ENCODE results near the gene GAMT.

Gene GAMT

GRCh38 chr19:1438035-1438932, 36.9 kb upstream of the GAMT start, which contains the start of gene RPS15:
TSS of gene RPS15 (plus strand) at chr19:1438396. CDS start at chr19:1438426, 30 bp downstream.
- H3K27me3 ChIP-seq (ENCODE audit: insufficient read depth, low read length): no peaks in the 10 kb centered on the region
- peak within 1 kb of the TSS; percentile 97 for H3K4me3 ChIP-seq (ENCODE audit: low read depth, low read length)
- H3K36me3 ChIP-seq (ENCODE audit: control insufficient read depth in 1 of 2, insufficient read depth in 2 of 2, low read length in 2 of 2): peaks cover 54 to 57% of the 10 kb centered on the region in 2 experiments
- DNase-seq: peak; percentile 94 to 99
- H4K12ac ChIP-seq (ENCODE audit: low read depth, low read length): peak within 1 kb of the TSS; percentile 94
- peak within 1 kb of the TSS; percentile 99 for H3K4ac ChIP-seq (ENCODE audit: low read depth, low read length)
- peaks cover 6 to 9% of the 10 kb centered on the region in 2 experiments for H3K4me1 ChIP-seq (ENCODE audit: control insufficient read depth in 1 of 2, insufficient read depth in 2 of 2, low read length in 2 of 2)
- peak within 1 kb of the TSS; percentile 59 for H3K4me2 ChIP-seq (ENCODE audit: low read length)
- no CpG with 5 or more reads among the region's 100 CpGs for WGBS (ENCODE audit: extremely low coverage, insufficient coverage, insufficient read length)
- H4K8ac ChIP-seq (ENCODE audit: low read depth, low read length): peak within 1 kb of the TSS; percentile 97
- peaks cover 14% of the 10 kb centered on the region for H3K79me2 ChIP-seq (ENCODE audit: control insufficient read depth, insufficient read depth, low read length, poor library complexity)
- H3K27ac ChIP-seq (ENCODE audit: low read depth, low read length): peak within 1 kb of the TSS; percentile 65
- H3K9me3 ChIP-seq (ENCODE audit: insufficient read depth, low read depth, low read length): no peaks in the 10 kb centered on the region
- peak within 1 kb of the TSS; percentile 65 for H2AK5ac ChIP-seq (ENCODE audit: low read length)
- H3K14ac ChIP-seq (ENCODE audit: low read length): peak within 1 kb of the TSS; percentile 93
- H3K23ac ChIP-seq (ENCODE audit: low read length): no peak within 1 kb of the TSS
- H2AFZ ChIP-seq (ENCODE audit: insufficient read depth, low read length, poor library complexity): peak within 1 kb of the TSS; percentile 85
- peak within 1 kb of the TSS; percentile 96 for H2BK5ac ChIP-seq (ENCODE audit: low read depth, low read length, poor library complexity)
- peak within 1 kb of the TSS; percentile 100 for H3K18ac ChIP-seq (ENCODE audit: low read length)
- peak within 1 kb of the TSS; percentile 20 for H2BK12ac ChIP-seq (ENCODE audit: low read length)
- H4K91ac ChIP-seq (ENCODE audit: low read depth, low read length): peak within 1 kb of the TSS; percentile 94
- H3K9ac ChIP-seq (ENCODE audit: low read length): peak within 1 kb of the TSS; percentile 99
- H3K79me1 ChIP-seq (ENCODE audit: low read length): peaks cover 6% of the 10 kb centered on the region
- peak within 1 kb of the TSS; percentile 48 for H2BK120ac ChIP-seq (ENCODE audit: insufficient read depth, low read length, poor library complexity)

GRCh38 chr19:1437609-1438008, 36.3 kb upstream of the GAMT start:
- Histone ChIP-seq H2AK5ac (ENCODE audit: low read length) (no peak overlapping the region), H3K27ac (ENCODE audit: low read depth, low read length) (no peak overlapping the region), H3K4ac (ENCODE audit: low read depth, low read length) (no peak overlapping the region), H3K9ac (ENCODE audit: low read length) (no peak overlapping the region), H3K79me2 (ENCODE audit: control insufficient read depth, insufficient read depth, low read length, poor library complexity) (peaks cover 14% of the 10 kb centered on the region), H3K79me1 (ENCODE audit: low read length) (peaks cover 6% of the 10 kb centered on the region), H4K12ac (ENCODE audit: low read depth, low read length) (no peak overlapping the region), H4K91ac (ENCODE audit: low read depth, low read length) (no peak overlapping the region), H3K14ac (ENCODE audit: low read length) (no peak overlapping the region), H3K36me3 (ENCODE audit: control insufficient read depth in 1 of 2, insufficient read depth in 2 of 2, low read length in 2 of 2) (peaks cover 58 to 60% of the 10 kb centered on the region in 2 experiments), H3K4me3 (ENCODE audit: low read depth, low read length) (no peak overlapping the region), H3K4me2 (ENCODE audit: low read length) (no peak overlapping the region), H4K8ac (ENCODE audit: low read depth, low read length) (no peak overlapping the region), H3K18ac (ENCODE audit: low read length) (no peak overlapping the region), H2BK5ac (ENCODE audit: low read depth, low read length, poor library complexity) (no peak overlapping the region), H2BK12ac (ENCODE audit: low read length) (no peak overlapping the region), H3K27me3 (ENCODE audit: insufficient read depth, low read length) (no peaks in the 10 kb centered on the region), H3K23ac (ENCODE audit: low read length) (no peak overlapping the region), H3K9me3 (ENCODE audit: insufficient read depth, low read depth, low read length) (no peaks in the 10 kb centered on the region), H2AFZ (ENCODE audit: insufficient read depth, low read length, poor library complexity) (no peak overlapping the region), H2BK120ac (ENCODE audit: insufficient read depth, low read length, poor library complexity) (no peak overlapping the region), H3K4me1 (ENCODE audit: control insufficient read depth in 1 of 2, insufficient read depth in 2 of 2, low read length in 2 of 2) (peaks cover 6 to 9% of the 10 kb centered on the region in 2 experiments)
- no CpG with 5 or more reads among the region's 8 CpGs for WGBS (ENCODE audit: extremely low coverage, insufficient coverage, insufficient read length)
- no peak for DNase-seq

- no peak overlapping the region for H2BK12ac ChIP-seq (ENCODE audit: low read length)
- no peaks in the 10 kb centered on the region for H3K27me3 ChIP-seq (ENCODE audit: insufficient read depth, low read length)
- no peak overlapping the region for H3K9ac ChIP-seq (ENCODE audit: low read length)
- H2BK5ac ChIP-seq (ENCODE audit: low read depth, low read length, poor library complexity): no peak overlapping the region
- no peak overlapping the region for H3K4me2 ChIP-seq (ENCODE audit: low read length)
- H3K18ac ChIP-seq (ENCODE audit: low read length): no peak overlapping the region
- no peak overlapping the region for H3K27ac ChIP-seq (ENCODE audit: low read depth, low read length)
- H3K4me1 ChIP-seq (ENCODE audit: control insufficient read depth in 1 of 2, insufficient read depth in 2 of 2, low read length in 2 of 2): peaks cover 6 to 8% of the 10 kb centered on the region in 2 experiments
- no peak overlapping the region for H3K4ac ChIP-seq (ENCODE audit: low read depth, low read length)
- H4K91ac ChIP-seq (ENCODE audit: low read depth, low read length): no peak overlapping the region
- H3K79me1 ChIP-seq (ENCODE audit: low read length): peaks cover 6% of the 10 kb centered on the region
- no peak overlapping the region for H2AK5ac ChIP-seq (ENCODE audit: low read length)
- peaks cover 52 to 57% of the 10 kb centered on the region in 2 experiments for H3K36me3 ChIP-seq (ENCODE audit: control insufficient read depth in 1 of 2, insufficient read depth in 2 of 2, low read length in 2 of 2)
- no peaks in the 10 kb centered on the region for H3K9me3 ChIP-seq (ENCODE audit: insufficient read depth, low read depth, low read length)
- H3K79me2 ChIP-seq (ENCODE audit: control insufficient read depth, insufficient read depth, low read length, poor library complexity): peaks cover 14% of the 10 kb centered on the region
- no peak overlapping the region for H2BK120ac ChIP-seq (ENCODE audit: insufficient read depth, low read length, poor library complexity)
- no peak for DNase-seq
- no peak overlapping the region for H4K12ac ChIP-seq (ENCODE audit: low read depth, low read length)
- H2AFZ ChIP-seq (ENCODE audit: insufficient read depth, low read length, poor library complexity): no peak overlapping the region
- H3K14ac ChIP-seq (ENCODE audit: low read length): no peak overlapping the region
- no peak overlapping the region for H4K8ac ChIP-seq (ENCODE audit: low read depth, low read length)
- no peak overlapping the region for H3K23ac ChIP-seq (ENCODE audit: low read length)
- H3K4me3 ChIP-seq (ENCODE audit: low read depth, low read length): no peak overlapping the region
- WGBS (ENCODE audit: extremely low coverage, insufficient coverage, insufficient read length): no CpG with 5 or more reads among the region's 21 CpGs
Measured at GRCh38 chr19:1435378-1435989, 34.1 kb upstream of the GAMT start.

- WGBS (ENCODE audit: extremely low coverage, insufficient coverage, insufficient read length): no CpG with 5 or more reads among the region's 39 CpGs
- no peak overlapping the region for H3K27ac ChIP-seq (ENCODE audit: low read depth, low read length)
- no peaks in the 10 kb centered on the region for H3K27me3 ChIP-seq (ENCODE audit: insufficient read depth, low read length)
- H2BK5ac ChIP-seq (ENCODE audit: low read depth, low read length, poor library complexity): no peak overlapping the region
- H2BK12ac ChIP-seq (ENCODE audit: low read length): no peak overlapping the region
- H4K12ac ChIP-seq (ENCODE audit: low read depth, low read length): no peak overlapping the region
- H3K36me3 ChIP-seq (ENCODE audit: control insufficient read depth in 1 of 2, insufficient read depth in 2 of 2, low read length in 2 of 2): peaks cover 52 to 57% of the 10 kb centered on the region in 2 experiments
- no peak overlapping the region for H3K4me2 ChIP-seq (ENCODE audit: low read length)
- no peak overlapping the region for H2AK5ac ChIP-seq (ENCODE audit: low read length)
- DNase-seq: no peak
- H4K91ac ChIP-seq (ENCODE audit: low read depth, low read length): no peak overlapping the region
- H4K8ac ChIP-seq (ENCODE audit: low read depth, low read length): no peak overlapping the region
- peaks cover 3 to 4% of the 10 kb centered on the region in 2 experiments for H3K4me1 ChIP-seq (ENCODE audit: control insufficient read depth in 1 of 2, insufficient read depth in 2 of 2, low read length in 2 of 2)
- no peak overlapping the region for H3K14ac ChIP-seq (ENCODE audit: low read length)
- H3K9me3 ChIP-seq (ENCODE audit: insufficient read depth, low read depth, low read length): no peaks in the 10 kb centered on the region
- H3K79me2 ChIP-seq (ENCODE audit: control insufficient read depth, insufficient read depth, low read length, poor library complexity): peaks cover 14% of the 10 kb centered on the region
- H3K18ac ChIP-seq (ENCODE audit: low read length): no peak overlapping the region
- peaks cover 6% of the 10 kb centered on the region for H3K79me1 ChIP-seq (ENCODE audit: low read length)
- no peak overlapping the region for H3K23ac ChIP-seq (ENCODE audit: low read length)
- H3K9ac ChIP-seq (ENCODE audit: low read length): no peak overlapping the region
- H2BK120ac ChIP-seq (ENCODE audit: insufficient read depth, low read length, poor library complexity): no peak overlapping the region
- no peak overlapping the region for H3K4me3 ChIP-seq (ENCODE audit: low read depth, low read length)
- no peak overlapping the region for H3K4ac ChIP-seq (ENCODE audit: low read depth, low read length)
- H2AFZ ChIP-seq (ENCODE audit: insufficient read depth, low read length, poor library complexity): no peak overlapping the region
Measured at GRCh38 chr19:1434577-1435060, 33.3 kb upstream of the GAMT start.

Measured in trophoblast cell (in vitro differentiated cells and primary cell).